CD4-positive, alpha-beta T cell treated with Interleukin-21 for 1 hour (primary cell): ENCODE results near the gene ST3GAL3.

Experiments used
- DNase-seq: peaks from one replicate; pipeline ENCODE4 v3.0.0-alpha.2; 2020

Gene ST3GAL3

DNA sequence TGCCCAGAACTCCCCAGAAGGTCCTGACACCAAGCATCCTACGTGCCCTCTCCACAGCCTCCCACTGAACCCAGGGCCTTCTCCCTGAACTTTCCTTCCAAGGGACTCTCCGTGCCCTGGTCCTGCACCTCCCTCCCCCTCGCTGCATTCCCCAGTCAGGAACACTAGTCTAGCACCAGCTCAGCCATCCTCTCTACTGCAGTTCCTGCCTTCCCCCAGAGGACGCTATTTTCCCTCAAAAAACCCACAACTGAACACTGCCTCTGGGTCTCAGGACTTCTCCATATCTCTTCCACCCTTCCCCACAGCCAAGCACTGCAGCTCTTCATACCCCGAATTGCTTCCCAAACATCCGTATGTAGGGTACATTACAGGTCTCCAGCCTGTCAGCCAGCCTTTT, 213.7 kb downstream of the ST3GAL3 start:
- DNase-seq = no peak

- DNase-seq = no peak
Observed at GRCh38 chr1:43924516-43924915, 217.2 kb downstream of the ST3GAL3 start.

DNA sequence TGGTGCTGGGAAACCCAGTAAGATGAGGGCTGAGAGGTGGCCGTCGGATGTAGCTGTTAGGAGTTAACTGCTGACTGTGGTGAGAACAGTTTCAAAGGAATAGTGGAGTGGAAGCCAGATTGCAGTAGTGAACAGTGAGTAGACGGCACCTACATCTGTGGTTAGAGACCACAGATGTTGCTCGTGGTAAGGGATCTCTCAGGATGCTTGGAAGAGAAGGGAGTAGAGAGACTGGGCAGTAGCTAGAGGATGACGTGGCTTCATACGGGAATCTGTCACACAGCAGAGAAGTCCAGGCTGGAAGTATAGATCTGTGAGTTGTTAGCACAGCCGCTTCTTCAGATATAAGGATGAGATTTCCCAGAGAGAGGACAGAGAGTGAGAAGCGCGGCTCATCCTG, 218.5 kb downstream of the ST3GAL3 start:
- DNase-seq = no peak

DNA sequence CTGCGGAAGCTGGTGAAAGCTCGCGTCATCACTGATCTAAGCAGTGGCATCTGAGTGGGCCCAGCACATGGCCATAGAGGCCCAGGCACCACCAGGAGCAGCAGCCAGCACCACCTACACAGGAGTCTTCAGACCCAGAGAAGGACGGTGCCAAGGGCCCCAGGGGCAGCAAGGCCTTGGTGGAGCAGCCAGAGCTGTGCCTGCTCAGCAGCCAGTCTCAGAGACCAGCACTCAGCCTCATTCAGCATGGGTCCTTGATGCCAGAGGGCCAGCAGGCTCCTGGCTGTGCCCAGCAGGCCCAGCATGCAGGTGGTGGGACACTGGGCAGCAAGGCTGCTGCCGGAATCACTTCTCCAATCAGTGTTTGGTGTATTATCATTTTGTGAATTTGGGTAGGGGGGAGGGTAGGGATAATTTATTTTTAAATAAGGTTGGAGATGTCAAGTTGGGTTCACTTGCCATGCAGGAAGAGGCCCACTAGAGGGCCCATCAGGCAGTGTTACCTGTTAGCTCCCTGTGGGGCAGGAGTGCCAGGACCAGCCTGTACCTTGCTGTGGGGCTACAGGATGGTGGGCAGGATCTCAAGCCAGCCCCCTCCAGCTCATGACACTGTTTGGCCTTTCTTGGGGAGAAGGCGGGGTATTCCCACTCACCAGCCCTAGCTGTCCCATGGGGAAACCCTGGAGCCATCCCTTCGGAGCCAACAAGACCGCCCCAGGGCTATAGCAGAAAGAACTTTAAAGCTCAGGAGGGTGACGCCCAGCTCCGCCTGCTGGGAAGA, 223.0 kb downstream of the ST3GAL3 start:
- no peak for DNase-seq

DNA sequence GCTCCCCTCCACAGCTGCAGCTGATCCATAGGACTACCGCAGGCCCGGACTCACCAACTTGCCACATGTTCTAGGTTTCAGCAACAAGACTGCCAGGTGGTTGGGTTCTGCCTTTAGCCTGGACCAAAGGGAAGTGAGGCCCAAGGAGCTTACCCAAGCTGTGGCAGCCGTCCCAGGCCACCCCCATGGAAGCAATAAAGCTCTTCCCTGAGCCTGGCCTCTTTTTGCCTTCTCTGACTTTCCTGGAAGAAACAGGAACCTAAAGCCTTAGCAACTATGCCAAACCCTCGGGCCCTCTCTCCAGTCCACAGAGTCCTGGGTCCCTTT, 223.6 kb downstream of the ST3GAL3 start:
- DNase-seq = no peak

DNA sequence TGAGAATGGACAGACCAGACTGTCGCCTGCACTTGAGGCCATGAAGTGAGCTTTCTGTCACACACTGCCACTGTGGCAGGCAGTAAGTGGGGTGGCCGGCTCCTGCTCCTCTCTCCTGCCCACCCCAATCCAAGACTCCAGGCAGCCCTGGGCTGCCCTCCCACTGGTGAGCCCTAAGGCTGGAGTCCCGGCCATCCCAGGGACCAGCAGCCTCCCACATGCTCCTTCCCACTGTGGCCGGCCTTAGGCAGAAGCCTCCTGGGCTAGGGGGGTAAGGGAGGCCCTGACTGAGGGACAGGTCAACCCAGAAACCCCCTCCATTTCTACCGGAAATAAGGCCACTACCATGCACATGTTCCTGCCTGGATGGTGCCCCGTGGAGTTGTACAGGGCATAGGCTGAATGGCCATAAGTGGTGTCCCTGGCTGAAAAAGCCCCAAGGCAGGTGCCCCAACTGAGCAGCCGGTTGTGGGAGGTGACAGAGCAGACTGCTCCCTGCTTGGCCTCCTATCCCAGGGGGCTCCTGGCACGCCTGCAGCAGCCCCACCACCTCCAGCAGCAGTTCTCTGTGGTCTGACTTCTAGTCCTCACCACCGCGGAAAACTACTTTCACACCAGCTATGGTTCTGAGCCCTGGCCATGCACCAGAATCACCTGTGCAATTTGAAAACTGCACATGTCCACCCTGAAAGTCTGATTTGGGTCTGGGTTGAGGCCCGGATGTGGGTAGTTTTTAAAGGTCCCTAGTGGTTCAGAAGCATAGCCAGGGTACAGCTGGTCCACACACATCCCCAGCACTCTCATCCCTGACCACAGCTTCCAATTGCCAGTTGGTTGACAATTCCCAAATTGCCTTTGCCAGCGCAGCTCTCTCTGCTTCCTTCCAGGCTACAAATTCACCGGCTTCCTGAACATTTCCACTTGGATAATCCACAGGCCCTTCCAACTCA, 224.7 kb downstream of the ST3GAL3 start:
- no peak for DNase-seq

- DNase-seq = no peak
Observed at GRCh38 chr1:43932786-43933385, 225.6 kb downstream of the ST3GAL3 start.

GRCh38 chr1:43933386-43934100, 226.2 kb downstream of the ST3GAL3 start, which contains the start of gene ARTN:
Gene ARTN, plus strand, starts transcription at chr1:43933801. Its CDS starts 1,856 bp downstream, at chr1:43935657.
- no peak for DNase-seq

GRCh38 chr1:43934101-43934985, 227.0 kb downstream of the ST3GAL3 start:
- DNase-seq = peak; percentile 47

DNA sequence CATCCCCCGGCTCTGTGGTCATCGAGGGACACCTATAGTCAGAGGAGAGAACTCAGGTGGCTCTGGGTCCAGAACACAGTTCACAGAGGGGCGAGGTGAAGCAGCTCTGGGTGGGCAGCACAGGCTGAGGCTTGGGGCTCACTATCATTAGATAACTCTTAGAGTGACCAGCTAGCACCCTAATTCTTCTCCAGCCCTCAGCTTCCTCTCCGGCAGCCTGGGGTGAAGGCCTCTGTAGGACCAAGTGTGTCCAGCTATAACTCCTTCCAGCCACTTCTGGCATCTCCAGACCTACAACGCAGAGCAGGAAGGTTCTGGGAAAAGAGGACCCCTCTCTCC, 227.6 kb downstream of the ST3GAL3 start:
- no peak for DNase-seq

DNA sequence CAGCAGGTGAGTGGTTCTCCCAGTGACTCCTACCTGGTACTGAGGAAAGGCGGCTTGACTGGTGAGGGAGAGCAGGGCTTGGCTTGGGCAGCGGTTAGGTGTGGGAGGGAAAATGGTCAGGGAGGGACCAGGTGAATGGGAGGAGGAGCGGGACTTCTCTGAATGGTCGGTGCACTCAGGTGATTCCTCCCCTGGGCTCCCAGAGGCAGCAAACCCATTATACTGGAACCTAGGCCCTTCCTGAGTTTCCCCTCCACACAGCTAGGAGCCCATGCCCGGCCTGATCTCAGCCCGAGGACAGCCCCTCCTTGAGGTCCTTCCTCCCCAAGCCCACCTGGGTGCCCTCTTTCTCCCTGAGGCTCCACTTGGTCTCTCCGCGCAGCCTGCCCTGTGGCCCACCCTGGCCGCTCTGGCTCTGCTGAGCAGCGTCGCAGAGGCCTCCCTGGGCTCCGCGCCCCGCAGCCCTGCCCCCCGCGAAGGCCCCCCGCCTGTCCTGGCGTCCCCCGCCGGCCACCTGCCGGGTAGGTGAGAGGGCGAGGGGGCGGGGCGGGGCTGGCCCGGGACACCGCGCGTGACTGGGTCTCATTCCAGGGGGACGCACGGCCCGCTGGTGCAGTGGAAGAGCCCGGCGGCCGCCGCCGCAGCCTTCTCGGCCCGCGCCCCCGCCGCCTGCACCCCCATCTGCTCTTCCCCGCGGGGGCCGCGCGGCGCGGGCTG, 228.5 kb downstream of the ST3GAL3 start:
- no peak for DNase-seq

- DNase-seq = no peak
Observed at GRCh38 chr1:43936431-43937151, 229.3 kb downstream of the ST3GAL3 start.

- no peak for DNase-seq
Observed at GRCh38 chr1:43937179-43937865, 230.0 kb downstream of the ST3GAL3 start.

DNA sequence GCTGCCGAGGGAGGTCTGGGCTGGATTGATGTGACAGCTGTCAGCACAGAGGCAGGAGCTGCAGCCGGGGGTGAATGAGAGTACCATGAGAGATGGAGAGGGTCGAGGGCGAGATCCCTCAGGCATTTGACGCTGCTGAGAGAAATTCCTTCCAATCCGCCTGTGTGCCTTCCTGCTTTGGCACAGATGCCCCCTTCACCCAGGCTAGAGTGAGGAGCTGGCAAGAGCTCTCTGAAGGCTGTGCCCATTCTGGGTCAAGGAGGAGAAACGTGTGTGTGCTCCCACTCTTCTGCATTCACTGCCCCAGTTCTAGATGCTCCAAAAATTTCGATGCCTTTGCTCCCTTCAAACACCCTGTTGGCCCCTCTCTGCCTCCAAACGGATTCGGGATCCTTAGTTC, 231.0 kb downstream of the ST3GAL3 start:
- no peak for DNase-seq

GRCh38 chr1:43938892-43939587, 231.7 kb downstream of the ST3GAL3 start:
- no peak for DNase-seq

- no peak for DNase-seq
Observed at GRCh38 chr1:43942411-43942810, 235.1 kb downstream of the ST3GAL3 start.

DNA sequence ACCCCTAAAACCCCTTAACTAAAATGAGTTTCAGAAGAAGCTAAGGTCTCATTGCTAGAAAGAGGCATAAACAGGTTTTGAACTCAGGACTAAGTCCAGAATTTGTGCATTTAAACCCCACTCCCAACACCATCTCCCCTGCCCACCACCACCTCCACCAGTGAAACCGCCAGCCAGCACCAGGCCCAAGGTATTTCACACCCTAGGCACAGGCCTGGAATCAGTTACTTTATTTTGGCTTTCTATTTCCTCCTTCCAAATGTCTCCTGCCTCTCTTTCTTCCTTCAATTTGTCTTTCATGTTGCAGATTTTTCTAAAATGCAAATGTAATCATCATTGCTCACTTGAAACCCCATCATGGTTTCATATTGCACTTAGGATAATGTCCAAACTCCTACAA, 237.5 kb downstream of the ST3GAL3 start:
- no peak for DNase-seq

GRCh38 chr1:43945674-43946235, 238.4 kb downstream of the ST3GAL3 start:
- no peak for DNase-seq
